Esophagus (tissue), 2 donors: ENCODE results near the gene CADM3. TPM values are rescaled to one million over a fixed set of nuclear protein-coding genes. Genes with fewer than 3 reads are reported as not detected.

Source experiments
- H3K27ac ChIP-seq, 2 donors: one replicate each; pipeline ENCODE4 v1.5.1; 2013; ENCODE audit warnings: low read depth in 2 of 2, mild to moderate bottlenecking in 2 of 2, inconsistent platforms in 1 of 2, low read length in 1 of 2, moderate library complexity in 1 of 2
- H3K27me3 ChIP-seq, 2 donors: one replicate each; pipeline ENCODE4 v1.6.1; 2013; ENCODE audit warnings: low read length in 2 of 2, control low read depth in 1 of 2, mild to moderate bottlenecking in 1 of 2; ENCODE audit not compliant: insufficient read depth in 2 of 2, control insufficient read depth in 1 of 2
- H3K36me3 ChIP-seq, 2 donors: one replicate each; pipeline ENCODE4 v1.6.1; 2013; ENCODE audit warnings: low read length in 1 of 2; ENCODE audit not compliant: control insufficient read depth in 2 of 2, insufficient read depth in 2 of 2
- H3K4me1 ChIP-seq, 2 donors: one replicate each; pipeline ENCODE4 v1.6.1; 2013; ENCODE audit warnings: low read length in 1 of 2; ENCODE audit not compliant: control insufficient read depth in 2 of 2, insufficient read depth in 2 of 2
- H3K4me3 ChIP-seq, 2 donors: one replicate each; pipeline ENCODE4 v1.5.1; 2013; ENCODE audit warnings: low read length in 2 of 2, mild to moderate bottlenecking in 2 of 2, low read depth in 1 of 2, moderate library complexity in 1 of 2
- H3K9me3 ChIP-seq, 2 donors: one replicate each; pipeline ENCODE4 v1.6.1; 2013; ENCODE audit warnings: mild to moderate bottlenecking in 2 of 2, low read depth in 1 of 2, low read length in 1 of 2, moderate library complexity in 1 of 2; ENCODE audit not compliant: control insufficient read depth in 2 of 2, insufficient read depth in 1 of 2
- WGBS, 2 donors: extraction: QIAGEN DNeasy Blood & Tissue Kit; methylation state at CpG; one replicate each; pipeline ENCODE4 v1.1.7; 2013; 5-methylcytosine and 5-hydroxymethylcytosine counted together
- polyA plus RNA-seq, 2 donors: library from polyadenylated mRNA; stranded (reverse); fragments of 200-250 nt; gene quantifications; one replicate each; pipeline ENCODE4 v1.2.3, GENCODE V29; 2013
- donor health status: healthy with polysubstance abuse.
- donor health status: Bipolar disorder and iron deficiency.

CADM3 gene
- polyA plus RNA-seq, 2 donors = 1.1 to 2.0 TPM

- no peak overlapping the region for H3K27ac ChIP-seq
- no peaks in the 10 kb centered on the region for H3K36me3 ChIP-seq
- no peak overlapping the region for H3K4me3 ChIP-seq
- no peaks in the 10 kb centered on the region for H3K4me1 ChIP-seq
- 63 to 73% methylated on average over 4 of the region's 4 CpGs for WGBS, 2 donors
- H3K9me3 ChIP-seq = no peaks in the 10 kb centered on the region
- H3K27me3 ChIP-seq = no peaks in the 10 kb centered on the region
Measured at GRCh38 chr1:159212596-159212995, 41.2 kb downstream of the CADM3 start.

- no peak overlapping the region for H3K27ac ChIP-seq
- no peaks in the 10 kb centered on the region for H3K36me3 ChIP-seq
- WGBS, 2 donors = 3 to 5% methylated on average over 5 of the region's 5 CpGs
- no peaks in the 10 kb centered on the region for H3K27me3 ChIP-seq
- no peaks in the 10 kb centered on the region for H3K9me3 ChIP-seq
- no peak overlapping the region for H3K4me3 ChIP-seq
- H3K4me1 ChIP-seq = no peaks in the 10 kb centered on the region
Measured at GRCh38 chr1:159214149-159214760, 42.8 kb downstream of the CADM3 start.

GRCh38 chr1:159218649-159219636 is 47.5 kb downstream of the CADM3 start:
- Histone ChIP-seq H3K27me3 (no peaks in the 10 kb centered on the region), H3K9me3 (no peaks in the 10 kb centered on the region), H3K4me1 (no peaks in the 10 kb centered on the region), H3K36me3 (no peaks in the 10 kb centered on the region), H3K4me3 (no peak overlapping the region), H3K27ac (no peak overlapping the region)
- WGBS, 2 donors = 63 to 70% methylated on average over 14 of the region's 14 CpGs

- Histone ChIP-seq H3K4me1 (no peaks in the 10 kb centered on the region), H3K27me3 (no peaks in the 10 kb centered on the region), H3K4me3 (no peak overlapping the region), H3K27ac (no peak overlapping the region), H3K36me3 (no peaks in the 10 kb centered on the region), H3K9me3 (no peaks in the 10 kb centered on the region)
- 75 to 77% methylated on average over 5 of the region's 5 CpGs for WGBS, 2 donors
Measured at GRCh38 chr1:159222075-159222865, 50.9 kb downstream of the CADM3 start.

- Histone ChIP-seq H3K4me3 (no peak overlapping the region), H3K27ac (no peak overlapping the region), H3K4me1 (no peaks in the 10 kb centered on the region), H3K9me3 (no peaks in the 10 kb centered on the region), H3K27me3 (no peaks in the 10 kb centered on the region), H3K36me3 (no peaks in the 10 kb centered on the region)
- 47 to 61% methylated on average over 2 of the region's 2 CpGs for WGBS, 2 donors
Measured at GRCh38 chr1:159223004-159223403, 51.6 kb downstream of the CADM3 start.

- H3K27ac ChIP-seq = no peak overlapping the region
- WGBS, 2 donors = 62 to 69% methylated on average over 2 of the region's 2 CpGs
- H3K4me1 ChIP-seq = no peaks in the 10 kb centered on the region
- H3K36me3 ChIP-seq = no peaks in the 10 kb centered on the region
- no peak overlapping the region for H3K4me3 ChIP-seq
- H3K27me3 ChIP-seq = no peaks in the 10 kb centered on the region
- no peaks in the 10 kb centered on the region for H3K9me3 ChIP-seq
Measured at GRCh38 chr1:159228554-159228953, 57.1 kb downstream of the CADM3 start.

GRCh38 chr1:159229260-159229885 is 58.0 kb downstream of the CADM3 start:
- WGBS, 2 donors = 79 to 86% methylated on average over 8 of the region's 8 CpGs
- H3K36me3 ChIP-seq = no peaks in the 10 kb centered on the region
- no peaks in the 10 kb centered on the region for H3K4me1 ChIP-seq
- H3K27me3 ChIP-seq = no peaks in the 10 kb centered on the region
- no peak overlapping the region for H3K4me3 ChIP-seq
- no peak overlapping the region for H3K27ac ChIP-seq
- no peaks in the 10 kb centered on the region for H3K9me3 ChIP-seq

GRCh38 chr1:159229896-159230295 is 58.5 kb downstream of the CADM3 start:
- no peak overlapping the region for H3K4me3 ChIP-seq
- H3K27me3 ChIP-seq = no peaks in the 10 kb centered on the region
- 5 to 10% methylated on average over 1 of the region's 1 CpG for WGBS, 2 donors
- H3K4me1 ChIP-seq = no peaks in the 10 kb centered on the region
- no peaks in the 10 kb centered on the region for H3K36me3 ChIP-seq
- no peaks in the 10 kb centered on the region for H3K9me3 ChIP-seq
- H3K27ac ChIP-seq = no peak overlapping the region

GRCh38 chr1:159239551-159240220 is 68.3 kb downstream of the CADM3 start:
- no peaks in the 10 kb centered on the region for H3K9me3 ChIP-seq
- H3K4me1 ChIP-seq = no peaks in the 10 kb centered on the region
- H3K36me3 ChIP-seq = no peaks in the 10 kb centered on the region
- WGBS, 2 donors = 72 to 74% methylated on average over 4 of the region's 4 CpGs
- H3K4me3 ChIP-seq = no peak overlapping the region
- H3K27ac ChIP-seq = no peak overlapping the region
- peaks cover 0 to 3% of the 10 kb centered on the region in 2 donors for H3K27me3 ChIP-seq
